GM19025 (cell line): ENCODE results near the gene PRDX3.
A peak's percentile ranks its signal among the peaks of the same experiment; 100 is the strongest.
"Not testable (repeated sequence)": the region's sequence is repeated elsewhere in the genome, so short reads cannot be mapped to it uniquely, and the experiment has no call there.

Experiments used
- ATAC-seq: cut with Tn5 transposase; IDR thresholded peaks from one replicate; pipeline ENCODE4 v1.9.1; 2021; ENCODE audit warnings: mild to moderate bottlenecking, low read depth, moderate library complexity; ENCODE audit not compliant: unreplicated experiment

Gene PRDX3

DNA sequence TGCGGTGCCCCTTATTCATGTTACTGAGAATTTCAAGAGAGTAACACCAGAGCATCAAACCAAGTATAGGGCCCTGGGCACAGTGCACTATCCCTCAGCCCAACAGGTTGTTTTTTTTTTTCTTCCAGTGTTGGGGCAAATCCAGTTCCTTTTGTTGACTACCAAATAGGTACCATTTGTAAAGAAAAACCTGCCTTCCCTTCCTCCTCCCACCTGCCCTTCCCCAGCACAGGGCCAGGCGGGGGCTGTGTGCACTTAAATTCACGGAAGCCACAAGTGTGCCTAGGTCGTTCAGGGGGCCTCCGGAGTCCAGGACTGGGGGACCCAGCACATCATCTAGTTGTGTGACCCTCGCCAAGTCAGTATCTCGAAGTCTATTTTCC, 12.5 kb downstream of the PRDX3 start:
- no peak for ATAC-seq

GRCh38 chr10:119165171-119166117, 13.2 kb downstream of the PRDX3 start, which contains the start of gene SFXN4:
TSS of gene SFXN4 (minus strand) at chr10:119165714. CDS start at chr10:119165647, 67 bp downstream.
- peak; percentile 96 for ATAC-seq

GRCh38 chr10:119162452-119163092, 16.0 kb downstream of the PRDX3 start:
- no peak for ATAC-seq

DNA sequence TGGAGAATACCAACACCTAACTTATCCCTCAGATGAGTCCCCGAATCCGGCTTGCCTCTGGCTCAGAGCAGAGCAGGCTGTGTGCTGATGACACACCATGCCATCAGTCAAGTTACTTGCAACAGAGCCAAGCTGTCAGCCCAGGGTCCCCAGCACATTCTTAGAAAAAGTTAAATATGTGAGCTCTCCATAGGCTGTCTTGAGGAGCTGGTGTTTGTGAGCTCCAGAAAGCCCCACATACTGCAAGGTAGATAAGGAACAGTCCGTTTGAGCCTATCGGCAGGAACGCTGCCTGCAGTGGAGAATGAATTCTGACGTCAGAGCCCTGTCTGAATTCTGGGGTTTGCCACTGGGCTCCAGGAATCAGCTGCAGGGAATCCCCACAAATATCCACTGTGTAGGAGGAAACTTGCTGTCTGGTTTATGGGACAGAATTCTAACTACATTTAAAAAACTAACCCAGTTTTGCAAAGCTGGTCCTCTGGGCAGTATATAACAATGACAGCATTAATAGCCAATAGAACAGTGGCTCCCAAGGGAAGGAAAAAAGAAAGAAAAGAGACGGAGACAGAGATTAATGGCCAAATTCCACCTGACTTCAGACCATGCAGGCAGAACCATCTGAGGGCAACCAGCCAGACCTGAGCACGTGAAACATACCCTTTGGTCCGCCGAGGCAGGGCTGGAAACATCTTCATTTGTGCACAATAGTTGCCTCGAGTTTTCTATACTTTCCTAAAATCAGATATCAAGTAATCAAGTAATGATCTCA, 16.7 kb downstream of the PRDX3 start:
- ATAC-seq, result no peak

DNA sequence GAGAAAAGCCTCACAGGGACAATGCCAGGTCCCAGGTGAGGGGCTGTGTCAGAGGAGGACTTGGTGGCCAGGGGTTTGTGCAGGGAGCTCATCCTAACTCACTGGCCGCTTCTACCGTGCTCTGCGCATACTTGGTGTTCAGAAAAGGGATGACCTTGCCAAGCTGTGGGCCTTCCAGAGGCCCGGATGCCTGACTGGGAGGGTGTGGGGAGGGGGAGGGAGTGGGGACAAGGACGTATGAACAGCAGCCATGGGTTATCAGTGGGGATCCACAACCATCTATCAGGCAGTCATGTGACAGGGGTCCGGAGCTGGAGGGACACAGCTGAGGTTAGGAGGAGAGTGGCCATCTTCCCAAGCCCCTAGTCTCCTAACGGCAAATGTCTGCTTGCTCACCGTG, 19.3 kb downstream of the PRDX3 start:
- ATAC-seq, result no peak

GRCh38 chr10:119153661-119154060, 25.0 kb downstream of the PRDX3 start:
- ATAC-seq, result no peak

- no peak for ATAC-seq
Measured at GRCh38 chr10:119153041-119153440, 25.6 kb downstream of the PRDX3 start.

GRCh38 chr10:119151601-119152000, 27.0 kb downstream of the PRDX3 start:
- ATAC-seq, result not testable (repeated sequence)

- no peak for ATAC-seq
Measured at GRCh38 chr10:119149729-119150128, 28.9 kb downstream of the PRDX3 start.

GRCh38 chr10:119149157-119149556, 29.5 kb downstream of the PRDX3 start:
- ATAC-seq, result no peak

DNA sequence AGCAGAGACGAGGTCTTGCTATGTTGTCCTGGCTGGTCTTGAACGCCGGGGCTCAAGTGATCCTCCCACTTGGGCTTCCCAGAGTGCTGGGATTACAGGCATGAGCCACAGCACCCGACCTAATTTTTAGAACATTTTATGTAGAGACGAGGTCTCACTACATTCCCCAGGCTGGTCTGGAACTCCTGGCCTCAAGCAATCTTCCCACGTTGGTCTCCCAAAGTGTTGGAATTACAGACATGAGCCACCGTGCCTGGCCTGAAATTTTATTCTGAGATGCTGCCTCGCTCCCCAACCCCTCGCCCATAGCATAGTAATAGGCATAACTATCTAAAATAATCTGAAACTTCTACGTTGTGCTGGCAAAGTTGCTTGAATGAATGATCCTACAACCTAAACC, 35.0 kb downstream of the PRDX3 start:
- no peak for ATAC-seq

DNA sequence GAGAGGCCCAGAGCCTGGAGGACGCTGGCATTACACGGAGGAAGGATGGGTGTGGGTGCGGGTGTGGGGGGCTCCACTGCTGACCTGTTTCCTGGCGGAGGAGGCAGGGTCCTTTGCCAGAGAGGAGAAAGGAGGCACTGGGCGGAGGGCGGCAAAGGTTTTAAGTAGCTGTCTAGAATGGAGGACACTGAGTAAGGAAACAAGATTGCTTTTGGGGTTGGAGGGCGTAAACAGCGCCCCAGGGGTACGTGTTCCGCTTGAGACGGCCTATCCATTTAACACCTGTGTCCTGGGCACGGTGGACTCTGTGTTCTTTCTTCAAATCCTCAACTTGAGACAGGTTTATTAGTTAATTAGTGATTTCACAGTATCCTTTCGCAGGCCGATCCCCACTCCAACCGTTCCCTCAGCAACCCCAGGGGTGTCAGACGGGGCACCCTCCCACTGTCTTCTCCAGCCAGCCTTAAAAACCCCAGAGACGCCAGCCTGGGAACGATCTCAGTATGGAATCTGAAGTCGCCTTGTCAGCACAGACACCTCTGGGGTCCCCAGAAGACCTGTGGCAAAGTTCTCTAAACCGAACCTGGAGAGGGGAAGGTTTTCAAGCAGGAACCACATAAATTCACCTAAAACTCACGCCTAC, 37.9 kb downstream of the PRDX3 start:
- ATAC-seq, result no peak

DNA sequence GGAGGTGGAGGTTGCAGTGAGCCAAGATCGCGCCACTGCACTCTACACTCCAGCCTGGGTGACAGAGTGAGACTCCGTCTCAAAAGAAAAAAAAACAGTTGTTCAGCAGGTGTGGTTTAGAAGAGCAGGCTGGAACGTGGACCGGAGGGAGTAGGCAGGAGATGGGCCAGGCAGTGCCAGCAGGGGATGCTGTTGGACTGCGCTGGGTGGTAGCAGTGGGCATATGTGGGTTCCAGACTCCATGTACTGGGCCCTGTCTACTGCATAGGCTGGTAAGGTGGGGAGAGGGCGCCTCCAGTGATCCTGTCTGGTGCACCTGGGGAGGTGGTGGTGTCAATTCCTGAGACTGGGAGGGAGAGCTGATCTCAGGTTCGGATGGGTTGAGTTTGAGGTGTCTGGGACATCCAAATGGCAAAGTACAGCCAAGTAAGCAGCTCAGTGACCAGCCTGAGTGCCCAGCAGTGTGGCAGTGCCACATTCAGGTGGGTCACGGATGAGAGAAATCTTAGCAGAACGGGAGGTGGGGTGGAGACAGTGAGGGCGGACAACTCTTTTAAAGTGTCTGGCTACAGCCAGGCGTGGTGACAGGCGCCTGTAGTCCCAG, 39.0 kb downstream of the PRDX3 start:
- ATAC-seq, result no peak

GRCh38 chr10:119138346-119139306, 40.0 kb downstream of the PRDX3 start:
- no peak for ATAC-seq

- ATAC-seq, result not testable (repeated sequence)
Measured at GRCh38 chr10:119137878-119138277, 40.7 kb downstream of the PRDX3 start.

- ATAC-seq, result no peak
Measured at GRCh38 chr10:119136084-119136483, 42.5 kb downstream of the PRDX3 start.

DNA sequence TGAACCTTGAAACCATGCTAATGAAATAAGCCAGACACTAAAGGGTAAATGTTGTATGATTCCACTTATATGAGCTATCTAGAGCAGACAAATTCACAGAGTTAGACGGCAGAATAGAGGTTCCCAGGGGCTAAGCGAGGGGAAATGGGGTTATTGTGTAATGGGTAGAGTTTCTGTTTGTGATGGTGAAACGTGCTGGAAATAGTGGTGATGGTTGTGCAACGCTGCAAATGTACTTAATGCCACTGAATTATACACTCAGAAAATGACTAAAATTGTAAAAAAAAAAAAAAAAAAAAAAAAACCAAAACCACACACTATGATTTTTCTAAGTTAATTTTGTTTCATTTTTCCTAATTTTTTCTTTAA, 43.1 kb downstream of the PRDX3 start:
- no peak for ATAC-seq

- no peak for ATAC-seq
Measured at GRCh38 chr10:119133949-119134348, 44.7 kb downstream of the PRDX3 start.
